UCSD-AML1 (cell line): ENCODE data around the gene RCOR1.
A peak's percentile ranks its signal among the peaks of the same experiment; 100 is the strongest.
"Not testable (repeated sequence)": the region's sequence is repeated elsewhere in the genome, so short reads cannot be mapped to it uniquely, and the experiment has no call there.

ENCODE experiments used
- DNase-seq: peaks from one replicate; lab custom pipeline; 2025; ENCODE audit not compliant: unreplicated experiment; lab: John Stamatoyannopoulos, UW

RCOR1 gene

GRCh38 chr14:102739190-102739469 lies 146.7 kb downstream of the RCOR1 start:
- DNase-seq: no peak

GRCh38 chr14:102746634-102747438 lies 154.4 kb downstream of the RCOR1 start:
- no peak for DNase-seq

- DNase-seq: no peak
Measured at GRCh38 chr14:102748806-102749205, 156.4 kb downstream of the RCOR1 start.

GRCh38 chr14:102749393-102750305 lies 157.2 kb downstream of the RCOR1 start:
- no peak for DNase-seq

GRCh38 chr14:102750376-102750775 lies 157.9 kb downstream of the RCOR1 start:
- DNase-seq: no peak

GRCh38 chr14:102751088-102751487 lies 158.6 kb downstream of the RCOR1 start:
- no peak for DNase-seq

- DNase-seq: no peak
Measured at GRCh38 chr14:102752239-102752847, 159.9 kb downstream of the RCOR1 start.

- DNase-seq: no peak
Measured at GRCh38 chr14:102754370-102755262, 162.2 kb downstream of the RCOR1 start.

- DNase-seq: no peak
Measured at GRCh38 chr14:102757646-102758045, 165.2 kb downstream of the RCOR1 start.

- no peak for DNase-seq
Measured at GRCh38 chr14:102758087-102758486, 165.6 kb downstream of the RCOR1 start.

GRCh38 chr14:102759456-102760187 lies 167.2 kb downstream of the RCOR1 start:
- DNase-seq: peak; percentile 55

- DNase-seq: no peak
Measured at GRCh38 chr14:102760496-102761193, 168.2 kb downstream of the RCOR1 start.

GRCh38 chr14:102761206-102761605 lies 168.8 kb downstream of the RCOR1 start:
- no peak for DNase-seq

GRCh38 chr14:102764220-102764671 lies 171.8 kb downstream of the RCOR1 start:
- no peak for DNase-seq

- DNase-seq: not testable (repeated sequence)
Measured at GRCh38 chr14:102765770-102766169, 173.3 kb downstream of the RCOR1 start.

- DNase-seq: peak; percentile 45
Measured at GRCh38 chr14:102768223-102769048, 176.0 kb downstream of the RCOR1 start.

- no peak for DNase-seq
Measured at GRCh38 chr14:102769049-102769327, 176.5 kb downstream of the RCOR1 start.
